ENCODE data around the gene CAPZB.

CAPZB gene

GRCh38 chr1:19363536-19364152 lies 121.7 kb downstream of the CAPZB start:
- DNase-seq = no peak

- DNase-seq = no peak
These were observed 123.7 kb downstream of the CAPZB start for GRCh38 chr1:19361611-19362147.

GRCh38 chr1:19360843-19361610 lies 124.3 kb downstream of the CAPZB start:
- no peak for DNase-seq

- no peak for DNase-seq
These were observed 124.9 kb downstream of the CAPZB start for GRCh38 chr1:19360432-19360831.

- no peak for DNase-seq
These were observed 125.3 kb downstream of the CAPZB start for GRCh38 chr1:19360016-19360415.

GRCh38 chr1:19359357-19359756 lies 126.0 kb downstream of the CAPZB start:
- no peak for DNase-seq

- DNase-seq = no peak
These were observed 126.6 kb downstream of the CAPZB start for GRCh38 chr1:19358710-19359109.

- no peak for DNase-seq
These were observed 127.9 kb downstream of the CAPZB start for GRCh38 chr1:19357299-19357986.

- DNase-seq = no peak
These were observed 129.1 kb downstream of the CAPZB start for GRCh38 chr1:19356266-19356665.

- no peak for DNase-seq
These were observed 130.8 kb downstream of the CAPZB start for GRCh38 chr1:19354531-19354981.

GRCh38 chr1:19353596-19353995 lies 131.7 kb downstream of the CAPZB start:
- DNase-seq = no peak

GRCh38 chr1:19352839-19353238 lies 132.5 kb downstream of the CAPZB start:
- DNase-seq = no peak

- no peak for DNase-seq
These were observed 133.5 kb downstream of the CAPZB start for GRCh38 chr1:19351873-19352272.

GRCh38 chr1:19350566-19350965 lies 134.8 kb downstream of the CAPZB start:
- DNase-seq = no peak

- DNase-seq = no peak
These were observed 135.3 kb downstream of the CAPZB start for GRCh38 chr1:19349999-19350398.

GRCh38 chr1:19348441-19349198 lies 136.7 kb downstream of the CAPZB start:
- no peak for DNase-seq

- DNase-seq = no peak
These were observed 137.7 kb downstream of the CAPZB start for GRCh38 chr1:19347533-19348172.

GRCh38 chr1:19346026-19346425 lies 139.3 kb downstream of the CAPZB start:
- no peak for DNase-seq

GRCh38 chr1:19345391-19345790 lies 139.9 kb downstream of the CAPZB start:
- no peak for DNase-seq

GRCh38 chr1:19344831-19345230 lies 140.5 kb downstream of the CAPZB start:
- DNase-seq = no peak

- DNase-seq = no peak
These were observed 140.9 kb downstream of the CAPZB start for GRCh38 chr1:19344372-19344810.

GRCh38 chr1:19343617-19344350 lies 141.6 kb downstream of the CAPZB start:
- no peak for DNase-seq
